Activated T-cell treated with anti-CD3 and anti-CD28 coated beads for 48 hours (primary cell): Measurements from ENCODE around the gene GOLPH3L.
A peak's percentile ranks its signal among the peaks of the same experiment; 100 is the strongest.
"Not testable (repeated sequence)": the region's sequence is repeated elsewhere in the genome, so short reads cannot be mapped to it uniquely, and the experiment has no call there.

Experiments
- DNase-seq: peaks from one replicate; pipeline ENCODE4 v3.0.0-alpha.2; 2020; ENCODE audit warnings: low read depth

Gene GOLPH3L

GRCh38 chr1:150657064-150657463, 39.9 kb downstream of the GOLPH3L start:
- DNase-seq = not testable (repeated sequence)

- DNase-seq = not testable (repeated sequence)
Observed at GRCh38 chr1:150654635-150655034, 42.3 kb downstream of the GOLPH3L start.

GRCh38 chr1:150650193-150650592, 46.8 kb downstream of the GOLPH3L start:
- DNase-seq = no peak

- DNase-seq = no peak
Observed at GRCh38 chr1:150649441-150650075, 47.4 kb downstream of the GOLPH3L start.

- DNase-seq = no peak
Observed at GRCh38 chr1:150642296-150642695, 54.7 kb downstream of the GOLPH3L start.

- not testable (repeated sequence) for DNase-seq
Observed at GRCh38 chr1:150641126-150641815, 55.7 kb downstream of the GOLPH3L start.

GRCh38 chr1:150638430-150638829, 58.5 kb downstream of the GOLPH3L start:
- not testable (repeated sequence) for DNase-seq

- not testable (repeated sequence) for DNase-seq
Observed at GRCh38 chr1:150634839-150635622, 61.9 kb downstream of the GOLPH3L start.

GRCh38 chr1:150629115-150629928, 67.6 kb downstream of the GOLPH3L start, which contains the start of gene ENSA:
ENSA (minus strand) TSS chr1:150629612; CDS start chr1:150629470, 142 bp downstream.
- peak; percentile 90 for DNase-seq

- DNase-seq = no peak
Observed at GRCh38 chr1:150628766-150629114, 68.2 kb downstream of the GOLPH3L start.

GRCh38 chr1:150627826-150628410, 69.0 kb downstream of the GOLPH3L start:
- DNase-seq = no peak

- no peak for DNase-seq
Observed at GRCh38 chr1:150626150-150626549, 70.8 kb downstream of the GOLPH3L start.

GRCh38 chr1:150624546-150624945, 72.4 kb downstream of the GOLPH3L start:
- DNase-seq = not testable (repeated sequence)

GRCh38 chr1:150624134-150624533, 72.8 kb downstream of the GOLPH3L start:
- DNase-seq = not testable (repeated sequence)

GRCh38 chr1:150622303-150622975, 74.5 kb downstream of the GOLPH3L start:
- no peak for DNase-seq

- DNase-seq = no peak
Observed at GRCh38 chr1:150621497-150622302, 75.3 kb downstream of the GOLPH3L start.

- no peak for DNase-seq
Observed at GRCh38 chr1:150620919-150621318, 76.0 kb downstream of the GOLPH3L start.

- DNase-seq = no peak
Observed at GRCh38 chr1:150619576-150620509, 77.1 kb downstream of the GOLPH3L start.
